ENCODE data around the gene TMEFF2.

The TMEFF2 gene

DNA sequence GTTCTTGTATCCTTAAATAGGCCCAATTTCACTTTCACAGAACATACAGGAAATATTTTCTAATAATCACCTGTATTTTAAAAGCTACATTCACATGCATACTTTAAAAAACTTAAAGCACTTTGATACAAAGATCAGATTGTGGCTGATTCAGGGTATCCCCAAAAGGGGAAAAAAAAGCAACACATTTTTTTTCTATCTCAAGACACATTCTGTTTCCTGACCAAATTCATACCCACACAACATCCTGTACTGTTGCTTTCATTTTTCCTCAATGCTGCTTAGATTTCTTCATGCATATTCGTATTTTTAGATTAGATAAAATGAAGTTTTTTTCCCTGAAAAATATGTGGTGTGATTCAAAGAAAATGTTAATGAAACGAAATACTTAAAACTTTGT is 122.5 kb downstream of the TMEFF2 start:
- no peak overlapping the region for H3K9ac ChIP-seq (ENCODE audit: low read length)
- H3K4me3 ChIP-seq (ENCODE audit: low read length) = no peak overlapping the region
- H3K27ac ChIP-seq (ENCODE audit: low read depth, low read length) = no peak overlapping the region
- no peaks in the 10 kb centered on the region for H3K27me3 ChIP-seq (ENCODE audit: control insufficient read depth, insufficient read depth, low read length)
- no peaks in the 10 kb centered on the region for H3K4me1 ChIP-seq (ENCODE audit: control insufficient read depth, insufficient read depth, low read length)
- H3K36me3 ChIP-seq (ENCODE audit: control insufficient read depth, insufficient read depth, low read length) = no peaks in the 10 kb centered on the region

GRCh38 chr2:192070099-192070498 is 124.6 kb downstream of the TMEFF2 start:
- H3K4me1 ChIP-seq (ENCODE audit: control insufficient read depth, insufficient read depth, low read length) = no peaks in the 10 kb centered on the region
- no peaks in the 10 kb centered on the region for H3K36me3 ChIP-seq (ENCODE audit: control insufficient read depth, insufficient read depth, low read length)
- no peaks in the 10 kb centered on the region for H3K27me3 ChIP-seq (ENCODE audit: control insufficient read depth, insufficient read depth, low read length)
- no peak overlapping the region for H3K27ac ChIP-seq (ENCODE audit: low read depth, low read length)
- no peak overlapping the region for H3K4me3 ChIP-seq (ENCODE audit: low read length)
- no peak overlapping the region for H3K9ac ChIP-seq (ENCODE audit: low read length)

DNA sequence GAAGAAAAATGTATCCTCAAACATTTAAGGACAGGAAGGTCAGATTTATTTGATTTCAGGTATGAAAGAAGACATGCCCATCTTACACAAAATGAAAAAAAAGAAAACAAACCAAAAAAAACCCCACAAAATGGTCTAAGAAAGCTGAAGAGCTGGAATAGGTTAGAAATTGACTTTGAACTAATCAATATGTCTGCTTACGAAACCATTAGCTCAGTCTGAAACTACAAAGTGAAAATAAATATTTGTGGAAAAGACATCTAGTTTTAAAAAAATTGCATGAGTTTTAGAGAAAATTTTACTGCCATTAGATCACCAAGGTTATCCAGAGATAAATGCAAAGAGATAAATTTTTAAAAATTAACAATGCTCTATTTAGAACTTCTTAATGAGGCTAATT is 125.3 kb downstream of the TMEFF2 start:
- Histone ChIP-seq H3K36me3 (ENCODE audit: control insufficient read depth, insufficient read depth, low read length) (no peaks in the 10 kb centered on the region), H3K9ac (ENCODE audit: low read length) (no peak overlapping the region), H3K27me3 (ENCODE audit: control insufficient read depth, insufficient read depth, low read length) (no peaks in the 10 kb centered on the region), H3K27ac (ENCODE audit: low read depth, low read length) (no peak overlapping the region), H3K4me1 (ENCODE audit: control insufficient read depth, insufficient read depth, low read length) (no peaks in the 10 kb centered on the region), H3K4me3 (ENCODE audit: low read length) (no peak overlapping the region)

DNA sequence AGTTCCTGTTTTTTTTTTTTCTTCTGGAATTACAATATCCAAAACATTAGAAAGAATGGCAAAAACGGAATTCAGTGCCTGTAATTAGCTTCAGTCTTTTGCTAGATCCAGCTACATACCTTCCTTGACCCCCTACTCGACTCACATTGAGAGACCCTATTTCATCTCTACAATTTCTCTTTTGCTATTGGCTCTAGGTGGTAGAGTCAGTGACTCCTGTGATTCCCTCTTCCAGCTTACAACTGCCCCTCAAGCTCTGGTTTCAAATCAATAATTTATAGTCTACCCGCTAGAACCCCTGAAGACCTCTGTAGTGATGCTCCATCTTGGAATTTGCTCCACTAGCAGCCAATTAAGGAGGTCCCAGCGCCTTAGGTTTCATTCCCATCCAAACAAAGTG is 125.8 kb downstream of the TMEFF2 start:
- H3K4me1 ChIP-seq (ENCODE audit: control insufficient read depth, insufficient read depth, low read length) = no peaks in the 10 kb centered on the region
- H3K9ac ChIP-seq (ENCODE audit: low read length) = no peak overlapping the region
- H3K36me3 ChIP-seq (ENCODE audit: control insufficient read depth, insufficient read depth, low read length) = no peaks in the 10 kb centered on the region
- H3K4me3 ChIP-seq (ENCODE audit: low read length) = no peak overlapping the region
- H3K27ac ChIP-seq (ENCODE audit: low read depth, low read length) = no peak overlapping the region
- H3K27me3 ChIP-seq (ENCODE audit: control insufficient read depth, insufficient read depth, low read length) = no peaks in the 10 kb centered on the region

DNA sequence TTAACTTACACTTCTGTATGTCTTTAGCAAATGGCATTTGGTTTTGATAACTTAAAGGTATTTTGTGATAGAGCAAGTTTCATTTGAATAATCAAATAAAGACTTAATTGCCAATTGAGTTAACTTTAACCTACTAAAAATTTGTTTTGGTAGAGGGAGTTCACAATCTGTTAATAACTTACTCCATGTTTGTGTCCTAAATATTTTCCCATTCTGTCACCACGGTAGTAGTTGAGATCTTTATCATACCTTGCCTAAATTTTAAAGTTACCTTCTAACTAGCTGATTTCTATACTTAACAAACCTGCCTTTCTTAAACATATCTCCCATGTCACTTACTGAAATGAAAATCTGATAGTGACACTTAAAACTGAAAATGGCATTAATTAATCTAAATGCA is 127.1 kb downstream of the TMEFF2 start:
- no peak overlapping the region for H3K9ac ChIP-seq (ENCODE audit: low read length)
- H3K4me3 ChIP-seq (ENCODE audit: low read length) = no peak overlapping the region
- no peaks in the 10 kb centered on the region for H3K27me3 ChIP-seq (ENCODE audit: control insufficient read depth, insufficient read depth, low read length)
- no peaks in the 10 kb centered on the region for H3K4me1 ChIP-seq (ENCODE audit: control insufficient read depth, insufficient read depth, low read length)
- H3K27ac ChIP-seq (ENCODE audit: low read depth, low read length) = no peak overlapping the region
- H3K36me3 ChIP-seq (ENCODE audit: control insufficient read depth, insufficient read depth, low read length) = no peaks in the 10 kb centered on the region

- Histone ChIP-seq H3K27ac (ENCODE audit: low read depth, low read length) (no peak overlapping the region), H3K36me3 (ENCODE audit: control insufficient read depth, insufficient read depth, low read length) (no peaks in the 10 kb centered on the region)
Observed at GRCh38 chr2:192064459-192064858, 130.3 kb downstream of the TMEFF2 start.

GRCh38 chr2:192060161-192060560 is 134.6 kb downstream of the TMEFF2 start:
- H3K4me1 ChIP-seq (ENCODE audit: control insufficient read depth, insufficient read depth, low read length) = no peaks in the 10 kb centered on the region
- no peak overlapping the region for H3K9ac ChIP-seq (ENCODE audit: low read length)
- no peaks in the 10 kb centered on the region for H3K27me3 ChIP-seq (ENCODE audit: control insufficient read depth, insufficient read depth, low read length)
- H3K36me3 ChIP-seq (ENCODE audit: control insufficient read depth, insufficient read depth, low read length) = no peaks in the 10 kb centered on the region
- H3K4me3 ChIP-seq (ENCODE audit: low read length) = no peak overlapping the region
- no peak overlapping the region for H3K27ac ChIP-seq (ENCODE audit: low read depth, low read length)

More at GRCh38 chr2:192064459-192064858, 130.3 kb downstream of the TMEFF2 start:
- H3K4me1 ChIP-seq (ENCODE audit: control insufficient read depth, insufficient read depth, low read length) = no peaks in the 10 kb centered on the region
- no peak overlapping the region for H3K9ac ChIP-seq (ENCODE audit: low read length)
- no peak overlapping the region for H3K4me3 ChIP-seq (ENCODE audit: low read length)
- H3K27me3 ChIP-seq (ENCODE audit: control insufficient read depth, insufficient read depth, low read length) = no peaks in the 10 kb centered on the region

GRCh38 chr2:192059266-192059665 is 135.5 kb downstream of the TMEFF2 start:
- Histone ChIP-seq H3K4me3 (ENCODE audit: low read length) (no peak overlapping the region), H3K4me1 (ENCODE audit: control insufficient read depth, insufficient read depth, low read length) (no peaks in the 10 kb centered on the region), H3K9ac (ENCODE audit: low read length) (no peak overlapping the region), H3K27ac (ENCODE audit: low read depth, low read length) (no peak overlapping the region), H3K27me3 (ENCODE audit: control insufficient read depth, insufficient read depth, low read length) (no peaks in the 10 kb centered on the region), H3K36me3 (ENCODE audit: control insufficient read depth, insufficient read depth, low read length) (no peaks in the 10 kb centered on the region)

DNA sequence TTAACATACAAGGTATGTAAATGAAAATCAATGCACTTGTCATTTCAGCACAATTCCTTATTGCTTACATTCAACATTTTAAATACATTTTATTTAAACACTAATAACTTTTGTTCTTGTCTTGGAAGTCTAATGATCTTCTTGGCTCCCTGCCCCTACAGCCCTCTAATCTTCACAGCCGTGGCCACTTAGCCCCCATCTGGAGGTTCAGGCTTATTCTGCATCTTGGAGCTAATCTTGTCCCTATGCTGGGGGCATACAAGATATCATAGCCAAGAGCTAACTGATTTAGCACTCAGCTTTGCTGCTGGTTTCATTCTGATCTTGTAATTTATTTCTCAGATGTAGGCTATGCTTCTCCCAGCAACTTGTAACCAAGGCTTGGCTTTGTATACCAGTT is 140.8 kb downstream of the TMEFF2 start:
- Histone ChIP-seq H3K9ac (ENCODE audit: low read length) (no peak overlapping the region), H3K36me3 (ENCODE audit: control insufficient read depth, insufficient read depth, low read length) (no peaks in the 10 kb centered on the region), H3K4me1 (ENCODE audit: control insufficient read depth, insufficient read depth, low read length) (no peaks in the 10 kb centered on the region), H3K4me3 (ENCODE audit: low read length) (no peak overlapping the region), H3K27me3 (ENCODE audit: control insufficient read depth, insufficient read depth, low read length) (no peaks in the 10 kb centered on the region), H3K27ac (ENCODE audit: low read depth, low read length) (no peak overlapping the region)

DNA sequence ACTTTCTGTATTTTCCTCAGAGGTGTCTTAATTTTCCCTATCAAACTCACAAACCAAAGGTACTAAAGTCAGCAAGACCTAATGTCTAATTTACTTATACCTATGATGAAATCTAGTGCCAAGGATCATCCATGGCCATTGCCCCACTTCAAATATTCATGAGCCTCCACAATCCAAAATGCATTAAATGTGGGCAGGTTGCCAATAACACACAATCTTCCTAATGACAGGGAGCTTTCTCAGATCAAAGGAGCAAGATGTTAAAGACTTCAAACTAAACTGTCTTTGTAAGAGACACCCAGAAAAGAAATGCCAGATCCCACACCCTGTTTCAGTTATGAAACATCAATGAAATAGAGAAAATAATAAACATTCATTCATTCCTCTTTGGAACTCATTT is 143.2 kb downstream of the TMEFF2 start:
- no peak overlapping the region for H3K4me3 ChIP-seq (ENCODE audit: low read length)
- H3K9ac ChIP-seq (ENCODE audit: low read length) = no peak overlapping the region
- H3K27ac ChIP-seq (ENCODE audit: low read depth, low read length) = no peak overlapping the region
- no peaks in the 10 kb centered on the region for H3K4me1 ChIP-seq (ENCODE audit: control insufficient read depth, insufficient read depth, low read length)
- H3K36me3 ChIP-seq (ENCODE audit: control insufficient read depth, insufficient read depth, low read length) = no peaks in the 10 kb centered on the region
- no peaks in the 10 kb centered on the region for H3K27me3 ChIP-seq (ENCODE audit: control insufficient read depth, insufficient read depth, low read length)

DNA sequence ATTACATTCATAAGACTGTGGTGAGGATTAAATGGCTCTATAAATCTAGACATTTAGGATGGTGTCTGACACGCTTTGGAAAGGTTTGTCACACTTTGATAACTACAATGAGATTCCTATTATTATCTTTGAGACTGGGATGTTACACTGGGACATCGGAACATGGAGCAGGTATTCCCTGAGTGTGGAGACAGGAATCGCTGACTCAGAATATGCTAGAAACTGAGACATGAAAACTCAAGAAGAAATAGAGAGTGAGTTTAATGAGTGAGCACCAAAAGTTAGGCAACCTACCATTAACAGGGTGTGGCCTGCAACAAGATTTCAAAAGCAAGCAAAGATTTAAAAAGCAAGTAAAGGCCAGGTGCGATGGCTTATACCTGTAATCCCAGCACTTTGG is 145.4 kb downstream of the TMEFF2 start:
- H3K27me3 ChIP-seq (ENCODE audit: control insufficient read depth, insufficient read depth, low read length) = no peaks in the 10 kb centered on the region
- no peak overlapping the region for H3K27ac ChIP-seq (ENCODE audit: low read depth, low read length)
- no peaks in the 10 kb centered on the region for H3K36me3 ChIP-seq (ENCODE audit: control insufficient read depth, insufficient read depth, low read length)
- H3K9ac ChIP-seq (ENCODE audit: low read length) = no peak overlapping the region
- H3K4me1 ChIP-seq (ENCODE audit: control insufficient read depth, insufficient read depth, low read length) = no peaks in the 10 kb centered on the region
- H3K4me3 ChIP-seq (ENCODE audit: low read length) = no peak overlapping the region

GRCh38 chr2:192047315-192048107 is 147.2 kb downstream of the TMEFF2 start:
- Histone ChIP-seq H3K4me3 (ENCODE audit: low read length) (no peak overlapping the region), H3K27ac (ENCODE audit: low read depth, low read length) (no peak overlapping the region), H3K27me3 (ENCODE audit: control insufficient read depth, insufficient read depth, low read length) (no peaks in the 10 kb centered on the region), H3K4me1 (ENCODE audit: control insufficient read depth, insufficient read depth, low read length) (no peaks in the 10 kb centered on the region), H3K36me3 (ENCODE audit: control insufficient read depth, insufficient read depth, low read length) (no peaks in the 10 kb centered on the region), H3K9ac (ENCODE audit: low read length) (no peak overlapping the region)

DNA sequence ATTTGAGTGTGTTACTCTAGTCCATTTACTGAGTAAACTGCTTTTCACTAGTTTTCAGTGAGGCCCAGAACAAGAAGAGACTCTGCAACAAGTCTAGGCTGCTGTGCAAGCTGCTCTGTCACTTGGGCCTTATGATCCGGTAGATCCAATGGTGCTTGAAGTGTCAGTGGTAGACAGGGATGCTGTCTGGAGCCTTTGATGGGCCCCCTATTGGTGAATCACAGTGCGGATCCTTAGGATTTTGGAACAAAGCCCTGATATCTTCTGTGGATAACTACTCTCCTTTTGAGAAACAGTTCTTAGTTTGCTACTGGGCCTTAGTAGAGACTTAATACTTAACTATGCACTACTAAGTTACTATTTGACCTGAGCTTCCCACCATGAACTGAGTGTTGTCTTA is 150.2 kb downstream of the TMEFF2 start:
- Histone ChIP-seq H3K4me3 (ENCODE audit: low read length) (no peak overlapping the region), H3K9ac (ENCODE audit: low read length) (no peak overlapping the region), H3K36me3 (ENCODE audit: control insufficient read depth, insufficient read depth, low read length) (no peaks in the 10 kb centered on the region), H3K4me1 (ENCODE audit: control insufficient read depth, insufficient read depth, low read length) (no peaks in the 10 kb centered on the region), H3K27ac (ENCODE audit: low read depth, low read length) (no peak overlapping the region), H3K27me3 (ENCODE audit: control insufficient read depth, insufficient read depth, low read length) (no peaks in the 10 kb centered on the region)

All from rectal smooth muscle tissue (tissue), 1 donor.